HG03342 (cell line): ENCODE measurements around the gene LIN37.
"Not testable (repeated sequence)": the region's sequence is repeated elsewhere in the genome, so short reads cannot be mapped to it uniquely, and the experiment has no call there.

ENCODE experiments used
- ATAC-seq: cut with Tn5 transposase; IDR thresholded peaks from one replicate; pipeline ENCODE4 v1.9.1; 2021; ENCODE audit warnings: mild to moderate bottlenecking, moderate library complexity; ENCODE audit not compliant: unreplicated experiment

LIN37 gene

DNA sequence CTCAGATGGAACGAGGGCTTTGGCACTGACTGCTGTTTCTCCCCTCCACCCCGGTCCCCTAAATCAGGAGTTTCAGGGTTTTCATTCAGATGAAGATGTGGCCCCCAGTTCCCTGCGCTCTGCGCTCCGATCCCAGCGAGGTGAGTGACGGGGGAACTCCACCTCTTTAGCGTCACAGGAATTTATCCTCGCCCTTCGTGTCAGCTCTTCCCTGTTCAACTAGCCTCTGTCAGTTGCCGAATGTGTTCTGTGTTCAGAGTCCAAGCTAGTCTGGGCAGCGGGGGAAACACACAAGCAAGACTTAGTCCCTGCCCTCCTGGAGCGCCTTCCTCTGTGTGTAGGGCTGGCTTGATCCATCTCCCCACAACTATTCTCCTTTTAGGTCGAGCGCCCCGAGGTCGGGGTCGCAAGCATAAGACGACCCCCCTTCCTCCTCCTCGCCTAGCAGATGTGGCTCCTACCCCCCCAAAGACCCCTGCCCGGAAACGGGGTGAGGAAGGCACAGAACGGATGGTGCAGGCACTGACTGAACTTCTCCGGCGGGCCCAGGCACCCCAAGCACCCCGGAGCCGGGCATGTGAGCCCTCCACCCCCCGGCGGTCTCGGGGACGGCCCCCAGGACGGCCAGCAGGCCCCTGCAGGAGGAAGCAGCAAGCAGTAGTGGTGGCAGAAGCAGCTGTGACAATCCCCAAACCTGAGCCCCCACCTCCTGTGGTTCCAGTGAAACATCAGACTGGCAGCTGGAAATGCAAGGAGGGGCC lies 28.8 kb upstream of the LIN37 start:
- no peak for ATAC-seq

DNA sequence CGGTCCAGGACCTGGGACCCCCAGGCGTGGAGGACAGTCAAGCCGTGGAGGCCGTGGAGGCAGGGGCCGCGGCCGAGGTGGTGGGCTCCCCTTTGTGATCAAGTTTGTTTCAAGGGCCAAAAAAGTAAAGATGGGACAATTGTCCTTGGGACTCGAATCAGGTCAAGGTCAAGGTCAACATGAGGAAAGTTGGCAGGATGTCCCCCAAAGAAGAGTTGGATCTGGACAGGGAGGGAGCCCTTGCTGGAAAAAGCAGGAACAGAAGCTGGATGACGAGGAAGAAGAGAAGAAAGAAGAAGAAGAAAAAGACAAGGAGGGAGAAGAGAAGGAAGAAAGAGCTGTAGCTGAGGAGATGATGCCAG lies 28.2 kb upstream of the LIN37 start:
- no peak for ATAC-seq

DNA sequence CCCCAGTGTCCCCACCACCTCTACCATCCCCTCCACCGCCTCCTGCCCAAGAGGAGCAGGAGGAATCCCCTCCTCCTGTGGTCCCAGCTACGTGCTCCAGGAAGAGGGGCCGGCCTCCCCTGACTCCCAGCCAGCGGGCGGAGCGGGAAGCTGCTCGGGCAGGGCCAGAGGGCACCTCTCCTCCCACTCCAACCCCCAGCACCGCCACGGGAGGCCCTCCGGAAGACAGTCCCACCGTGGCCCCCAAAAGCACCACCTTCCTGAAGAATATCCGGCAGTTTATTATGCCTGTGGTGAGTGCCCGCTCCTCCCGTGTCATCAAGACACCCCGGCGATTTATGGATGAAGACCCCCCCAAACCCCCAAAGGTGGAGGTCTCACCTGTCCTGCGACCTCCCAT lies 27.7 kb upstream of the LIN37 start:
- ATAC-seq = no peak

DNA sequence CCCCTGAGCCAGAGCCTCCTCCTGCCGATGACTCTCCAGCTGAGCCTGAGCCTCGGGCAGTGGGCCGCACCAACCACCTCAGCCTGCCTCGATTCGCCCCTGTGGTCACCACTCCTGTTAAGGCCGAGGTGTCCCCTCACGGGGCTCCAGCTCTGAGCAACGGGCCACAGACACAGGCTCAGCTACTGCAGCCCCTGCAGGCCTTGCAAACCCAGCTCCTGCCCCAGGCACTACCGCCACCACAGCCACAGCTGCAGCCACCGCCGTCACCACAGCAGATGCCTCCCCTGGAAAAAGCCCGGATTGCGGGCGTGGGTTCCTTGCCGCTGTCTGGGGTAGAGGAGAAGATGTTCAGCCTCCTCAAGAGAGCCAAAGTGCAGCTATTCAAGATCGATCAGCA lies 27.0 kb upstream of the LIN37 start:
- no peak for ATAC-seq

DNA sequence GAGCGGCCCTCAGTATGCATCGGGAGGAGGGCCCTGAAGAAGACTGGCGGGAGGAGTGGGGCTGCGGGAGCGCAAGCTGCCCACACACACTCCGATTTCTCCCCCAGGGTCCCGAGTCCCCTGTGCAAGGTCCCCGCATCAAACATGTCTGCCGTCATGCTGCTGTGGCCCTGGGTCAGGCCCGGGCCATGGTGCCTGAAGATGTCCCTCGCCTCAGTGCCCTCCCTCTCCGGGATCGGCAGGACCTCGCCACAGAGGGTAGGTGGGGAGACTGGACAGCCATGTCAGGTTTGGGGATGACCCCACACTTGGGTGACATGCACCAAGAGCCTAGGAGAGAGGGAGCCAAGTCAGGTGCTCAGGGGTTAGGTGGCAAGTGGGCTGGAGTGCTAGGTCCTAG lies 25.9 kb upstream of the LIN37 start:
- no peak for ATAC-seq

DNA sequence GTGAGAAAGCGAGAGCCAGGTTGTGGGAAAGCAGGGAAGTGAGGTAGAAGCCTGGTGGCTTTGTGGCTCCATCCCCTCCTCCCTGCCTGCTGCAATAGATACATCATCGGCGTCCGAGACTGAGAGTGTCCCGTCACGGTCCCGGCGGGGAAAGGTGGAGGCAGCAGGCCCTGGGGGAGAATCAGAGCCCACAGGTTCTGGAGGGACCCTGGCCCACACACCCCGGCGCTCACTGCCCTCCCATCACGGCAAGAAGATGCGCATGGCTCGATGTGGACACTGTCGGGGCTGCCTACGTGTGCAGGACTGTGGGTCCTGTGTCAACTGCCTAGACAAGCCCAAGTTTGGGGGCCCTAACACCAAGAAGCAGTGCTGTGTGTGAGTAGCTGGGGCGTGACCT lies 25.5 kb upstream of the LIN37 start:
- no peak for ATAC-seq

DNA sequence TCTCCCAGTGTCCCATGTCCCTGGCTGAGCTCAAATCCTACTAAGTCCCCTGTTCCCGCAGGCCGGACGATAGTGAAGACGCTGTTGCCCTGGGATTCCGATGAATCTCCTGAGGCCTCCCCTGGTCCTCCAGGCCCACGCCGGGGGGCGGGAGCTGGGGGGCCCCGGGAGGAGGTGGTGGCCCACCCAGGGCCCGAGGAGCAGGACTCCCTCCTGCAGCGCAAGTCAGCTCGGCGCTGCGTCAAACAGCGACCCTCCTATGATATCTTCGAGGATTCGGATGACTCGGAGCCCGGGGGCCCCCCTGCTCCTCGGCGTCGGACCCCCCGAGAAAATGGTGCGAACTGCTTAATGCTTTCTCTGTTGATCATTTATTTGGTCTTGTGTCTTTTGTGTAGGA lies 24.7 kb upstream of the LIN37 start:
- ATAC-seq = no peak

DNA sequence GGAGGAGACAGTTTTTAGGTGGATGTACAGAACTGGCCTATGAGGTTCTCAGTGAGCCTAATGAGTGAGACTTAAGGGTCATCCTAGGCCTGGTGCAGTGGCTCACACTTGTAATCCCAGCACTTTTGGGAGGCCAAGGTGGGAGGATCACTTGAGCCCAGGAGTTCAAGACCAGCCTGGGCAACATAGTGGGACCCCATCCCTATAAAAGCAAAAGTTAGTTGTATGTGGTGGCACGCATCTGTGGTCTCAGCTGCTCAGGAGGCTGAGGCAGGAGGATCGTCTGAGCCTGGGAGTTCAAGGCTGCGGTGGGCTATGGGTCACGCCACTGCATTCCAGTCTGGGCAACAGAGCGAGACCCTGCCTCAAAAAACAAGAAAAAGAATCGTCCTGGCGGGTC lies 24.2 kb upstream of the LIN37 start:
- not testable (repeated sequence) for ATAC-seq

DNA sequence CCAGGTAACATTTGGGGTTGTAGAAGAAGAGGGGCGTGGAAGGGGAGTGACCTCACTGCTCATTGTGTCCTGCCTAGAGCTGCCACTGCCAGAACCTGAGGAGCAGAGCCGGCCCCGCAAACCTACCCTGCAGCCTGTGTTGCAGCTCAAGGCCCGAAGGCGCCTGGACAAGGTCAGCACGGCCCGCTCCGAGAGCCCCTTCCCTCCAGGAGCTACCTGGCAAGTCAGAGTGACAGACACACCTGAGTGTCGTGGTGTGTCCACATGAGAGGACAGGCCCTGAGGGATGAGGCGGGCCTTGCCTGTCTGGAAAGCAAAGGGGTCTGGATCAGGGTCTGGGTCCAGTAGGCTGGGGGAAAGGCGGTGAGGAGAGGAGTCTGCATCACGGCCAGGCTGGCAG lies 23.8 kb upstream of the LIN37 start:
- ATAC-seq = no peak

DNA sequence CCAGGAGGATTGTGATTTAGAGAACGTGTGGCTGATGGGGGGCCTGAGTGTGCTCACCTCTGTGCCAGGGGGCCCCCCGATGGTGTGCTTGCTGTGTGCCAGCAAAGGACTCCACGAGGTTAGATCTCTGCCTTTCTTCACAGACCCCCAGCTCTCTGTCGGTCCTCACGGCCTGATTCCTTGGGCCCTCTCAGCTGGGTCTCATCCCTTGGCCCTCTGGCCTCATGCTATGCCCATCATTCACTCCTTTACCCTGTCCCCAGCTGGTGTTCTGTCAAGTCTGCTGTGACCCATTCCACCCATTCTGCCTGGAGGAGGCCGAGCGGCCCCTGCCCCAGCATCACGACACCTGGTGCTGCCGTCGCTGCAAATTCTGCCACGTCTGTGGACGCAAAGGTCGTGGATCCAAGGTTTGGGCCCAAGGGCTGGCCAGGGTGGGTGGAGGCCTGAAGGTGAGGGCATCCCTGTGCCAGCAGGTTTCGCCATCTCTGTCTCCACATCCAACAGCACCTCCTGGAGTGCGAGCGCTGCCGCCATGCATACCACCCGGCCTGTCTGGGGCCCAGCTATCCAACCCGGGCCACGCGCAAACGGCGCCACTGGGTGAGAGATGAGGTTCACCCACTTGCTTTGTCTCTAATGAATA lies 23.0 kb upstream of the LIN37 start:
- ATAC-seq = no peak

DNA sequence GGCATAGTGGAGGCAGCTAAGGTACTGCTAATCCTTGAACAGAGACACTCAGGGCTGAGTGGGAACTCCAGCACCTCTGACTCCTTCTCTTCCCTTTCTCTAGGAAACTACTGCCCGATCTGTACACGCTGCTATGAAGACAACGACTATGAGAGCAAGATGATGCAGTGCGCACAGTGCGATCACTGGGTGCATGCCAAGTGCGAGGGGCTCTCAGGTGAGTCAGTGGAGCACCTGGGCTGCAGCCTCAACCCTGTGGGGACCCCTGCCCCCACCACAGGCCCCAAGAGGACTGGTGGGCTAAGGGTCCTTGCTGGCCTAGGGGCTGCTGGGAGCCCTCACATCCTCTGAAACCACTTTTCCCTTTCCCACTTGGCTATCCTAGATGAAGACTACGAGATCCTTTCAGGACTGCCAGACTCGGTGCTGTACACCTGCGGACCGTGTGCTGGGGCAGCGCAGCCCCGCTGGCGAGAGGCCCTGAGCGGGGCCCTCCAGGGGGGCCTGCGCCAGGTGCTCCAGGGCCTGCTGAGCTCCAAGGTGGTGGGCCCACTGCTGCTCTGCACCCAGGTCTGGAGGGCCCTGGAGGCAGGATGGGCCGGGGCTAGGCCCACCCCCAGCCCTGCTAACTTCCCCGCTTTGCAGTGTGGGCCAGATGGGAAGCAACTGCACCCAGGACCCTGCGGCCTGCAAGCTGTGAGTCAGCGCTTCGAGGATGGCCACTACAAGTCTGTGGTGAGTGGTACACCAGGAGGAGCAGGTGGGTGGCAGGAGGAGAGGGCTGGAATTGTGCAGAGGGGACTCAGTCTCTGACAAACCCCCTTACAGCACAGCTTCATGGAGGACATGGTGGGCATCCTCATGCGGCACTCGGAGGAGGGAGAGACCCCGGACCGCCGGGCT lies 21.1 kb upstream of the LIN37 start:
- no peak for ATAC-seq

DNA sequence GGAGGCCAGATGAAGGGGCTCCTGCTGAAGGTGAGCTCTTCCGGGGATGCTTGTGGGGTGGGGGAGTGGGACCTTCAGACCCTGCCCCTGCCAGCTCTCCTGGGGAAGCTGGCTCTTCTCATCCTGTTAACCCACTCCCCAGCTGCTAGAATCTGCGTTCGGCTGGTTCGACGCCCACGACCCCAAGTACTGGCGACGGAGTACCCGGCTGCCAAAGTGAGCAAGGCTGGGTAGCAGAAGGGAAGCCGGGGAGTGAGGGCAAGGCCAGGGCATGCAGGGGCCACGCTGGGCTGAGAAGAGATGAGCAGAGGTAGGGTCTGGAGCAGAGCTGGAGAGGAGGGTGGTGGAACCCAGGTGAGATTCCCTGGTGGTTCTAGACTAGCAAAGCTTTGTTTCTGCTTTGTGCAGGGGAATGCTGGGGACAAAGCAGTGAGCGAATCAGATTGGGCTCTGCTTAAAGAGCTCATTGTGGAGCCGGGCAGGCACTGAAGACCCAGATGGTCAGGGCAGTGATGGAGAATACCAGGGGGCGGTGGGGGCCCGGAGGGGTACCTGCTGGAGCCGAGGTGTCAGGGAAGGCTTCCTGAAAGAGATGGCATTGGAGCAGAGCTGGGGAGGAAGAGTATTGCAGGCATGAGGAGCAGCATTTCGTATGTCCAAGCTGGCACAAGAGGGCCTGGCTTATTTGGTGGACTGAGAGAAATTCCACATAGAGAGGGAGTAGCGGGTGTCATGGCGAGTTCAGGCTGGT lies 20.2 kb upstream of the LIN37 start:
- no peak for ATAC-seq

DNA sequence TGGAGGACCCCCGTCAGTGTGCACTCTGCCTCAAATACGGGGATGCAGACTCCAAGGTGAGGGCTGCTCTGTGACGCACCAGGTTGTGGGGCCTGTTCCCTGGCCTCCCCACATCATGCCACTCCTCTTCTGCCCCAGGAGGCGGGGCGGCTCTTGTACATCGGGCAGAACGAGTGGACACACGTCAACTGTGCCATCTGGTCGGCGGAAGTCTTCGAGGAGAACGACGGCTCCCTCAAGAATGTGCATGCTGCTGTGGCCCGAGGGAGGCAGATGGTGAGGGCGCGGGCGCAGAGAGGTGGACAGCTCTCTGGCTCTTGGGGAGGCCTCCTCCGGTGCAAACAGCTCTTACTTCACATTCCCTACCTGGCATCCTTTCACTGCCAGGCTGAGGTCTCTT lies 19.4 kb upstream of the LIN37 start:
- ATAC-seq = no peak

DNA sequence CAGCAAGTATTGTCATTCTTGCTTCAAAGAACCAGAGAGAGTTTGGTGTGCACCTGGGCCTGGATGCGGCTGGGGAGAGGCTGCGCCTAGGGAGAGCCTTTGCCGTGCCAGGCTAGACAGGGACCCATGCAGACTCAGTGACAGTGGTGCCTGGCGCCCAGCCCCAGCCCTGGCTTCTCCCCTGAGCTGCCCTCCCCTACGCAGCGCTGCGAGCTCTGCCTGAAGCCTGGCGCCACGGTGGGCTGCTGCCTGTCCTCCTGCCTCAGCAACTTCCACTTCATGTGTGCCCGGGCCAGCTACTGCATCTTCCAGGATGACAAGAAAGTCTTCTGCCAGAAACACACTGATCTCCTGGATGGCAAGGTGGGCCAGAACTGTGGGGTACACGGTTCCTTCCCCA lies 18.6 kb upstream of the LIN37 start:
- ATAC-seq = no peak

DNA sequence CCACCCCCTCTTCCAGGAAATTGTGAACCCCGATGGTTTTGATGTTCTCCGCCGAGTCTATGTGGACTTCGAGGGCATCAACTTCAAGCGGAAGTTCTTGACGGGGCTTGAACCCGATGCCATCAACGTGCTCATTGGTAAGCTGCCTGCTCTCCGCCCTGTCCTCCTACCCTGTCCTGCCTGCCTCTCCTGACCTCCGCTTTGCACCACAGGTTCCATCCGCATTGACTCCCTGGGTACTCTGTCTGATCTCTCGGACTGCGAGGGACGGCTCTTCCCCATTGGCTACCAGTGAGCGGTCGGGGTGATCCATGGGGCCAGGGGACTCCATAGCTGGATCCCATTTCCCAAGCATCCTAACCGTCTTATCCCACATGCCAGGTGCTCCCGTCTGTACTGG lies 18.1 kb upstream of the LIN37 start:
- ATAC-seq = no peak

DNA sequence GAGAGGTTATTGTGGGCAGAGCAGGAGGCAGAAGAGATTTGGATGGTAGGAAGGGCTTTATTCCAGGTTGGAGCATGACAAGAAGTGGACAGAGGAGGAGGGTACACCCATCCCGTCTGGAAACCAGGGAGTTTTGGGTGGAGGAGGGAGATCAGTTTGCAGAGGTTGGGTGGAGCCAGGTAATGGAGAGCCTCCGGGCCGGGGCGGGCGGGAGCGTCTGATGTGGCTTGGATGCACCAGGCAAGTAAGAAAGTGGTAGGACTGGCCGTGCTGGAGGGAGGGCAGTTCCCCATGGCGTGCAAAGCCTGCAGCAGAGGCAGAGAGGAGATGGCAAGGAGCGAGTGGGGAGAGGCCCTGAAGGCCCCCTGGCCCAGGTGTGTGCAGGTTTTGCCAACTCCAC lies 17.0 kb upstream of the LIN37 start:
- ATAC-seq = no peak

DNA sequence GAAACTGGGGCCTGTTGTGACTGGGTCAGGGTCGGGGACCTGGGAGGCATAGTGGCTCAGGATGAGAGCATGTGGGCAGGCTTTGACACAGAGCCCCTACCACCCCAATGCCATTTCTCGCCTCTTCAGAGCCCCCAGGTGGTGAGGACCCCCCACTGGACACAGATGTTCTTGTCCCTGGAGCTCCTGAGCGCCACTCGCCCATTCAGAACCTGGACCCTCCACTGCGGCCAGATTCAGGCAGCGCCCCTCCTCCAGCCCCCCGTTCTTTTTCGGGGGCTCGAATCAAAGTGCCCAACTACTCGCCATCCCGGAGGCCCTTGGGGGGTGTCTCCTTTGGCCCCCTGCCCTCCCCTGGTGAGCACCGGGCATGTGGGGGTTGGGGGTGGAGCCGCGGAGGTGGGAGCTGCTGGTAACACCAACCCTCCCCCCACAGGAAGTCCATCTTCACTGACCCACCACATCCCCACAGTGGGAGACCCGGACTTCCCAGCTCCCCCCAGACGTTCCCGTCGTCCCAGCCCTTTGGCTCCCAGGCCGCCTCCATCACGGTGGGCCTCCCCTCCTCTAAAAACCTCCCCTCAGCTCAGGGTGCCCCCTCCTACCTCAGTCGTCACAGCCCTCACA lies 16.5 kb upstream of the LIN37 start:
- no peak for ATAC-seq

DNA sequence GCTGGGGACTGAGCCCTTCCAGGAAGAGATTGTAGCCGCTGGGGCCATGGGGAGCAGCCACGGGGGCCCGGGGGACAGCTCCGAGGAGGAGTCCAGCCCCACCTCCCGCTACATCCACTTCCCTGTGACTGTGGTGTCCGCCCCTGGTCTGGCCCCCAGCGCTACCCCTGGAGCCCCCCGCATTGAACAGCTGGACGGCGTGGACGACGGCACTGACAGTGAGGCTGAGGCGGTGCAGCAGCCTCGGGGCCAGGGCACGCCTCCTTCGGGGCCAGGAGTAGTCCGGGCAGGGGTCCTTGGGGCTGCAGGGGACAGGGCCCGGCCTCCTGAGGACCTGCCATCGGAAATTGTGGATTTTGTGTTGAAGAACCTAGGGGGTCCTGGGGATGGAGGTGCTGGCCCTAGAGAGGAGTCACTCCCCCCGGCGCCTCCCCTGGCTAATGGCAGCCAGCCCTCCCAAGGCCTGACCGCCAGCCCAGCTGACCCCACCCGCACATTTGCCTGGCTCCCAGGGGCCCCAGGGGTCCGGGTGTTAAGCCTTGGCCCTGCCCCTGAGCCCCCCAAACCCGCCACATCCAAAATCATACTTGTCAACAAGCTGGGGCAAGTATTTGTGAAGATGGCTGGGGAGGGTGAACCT lies 15.7 kb upstream of the LIN37 start:
- ATAC-seq = no peak

DNA sequence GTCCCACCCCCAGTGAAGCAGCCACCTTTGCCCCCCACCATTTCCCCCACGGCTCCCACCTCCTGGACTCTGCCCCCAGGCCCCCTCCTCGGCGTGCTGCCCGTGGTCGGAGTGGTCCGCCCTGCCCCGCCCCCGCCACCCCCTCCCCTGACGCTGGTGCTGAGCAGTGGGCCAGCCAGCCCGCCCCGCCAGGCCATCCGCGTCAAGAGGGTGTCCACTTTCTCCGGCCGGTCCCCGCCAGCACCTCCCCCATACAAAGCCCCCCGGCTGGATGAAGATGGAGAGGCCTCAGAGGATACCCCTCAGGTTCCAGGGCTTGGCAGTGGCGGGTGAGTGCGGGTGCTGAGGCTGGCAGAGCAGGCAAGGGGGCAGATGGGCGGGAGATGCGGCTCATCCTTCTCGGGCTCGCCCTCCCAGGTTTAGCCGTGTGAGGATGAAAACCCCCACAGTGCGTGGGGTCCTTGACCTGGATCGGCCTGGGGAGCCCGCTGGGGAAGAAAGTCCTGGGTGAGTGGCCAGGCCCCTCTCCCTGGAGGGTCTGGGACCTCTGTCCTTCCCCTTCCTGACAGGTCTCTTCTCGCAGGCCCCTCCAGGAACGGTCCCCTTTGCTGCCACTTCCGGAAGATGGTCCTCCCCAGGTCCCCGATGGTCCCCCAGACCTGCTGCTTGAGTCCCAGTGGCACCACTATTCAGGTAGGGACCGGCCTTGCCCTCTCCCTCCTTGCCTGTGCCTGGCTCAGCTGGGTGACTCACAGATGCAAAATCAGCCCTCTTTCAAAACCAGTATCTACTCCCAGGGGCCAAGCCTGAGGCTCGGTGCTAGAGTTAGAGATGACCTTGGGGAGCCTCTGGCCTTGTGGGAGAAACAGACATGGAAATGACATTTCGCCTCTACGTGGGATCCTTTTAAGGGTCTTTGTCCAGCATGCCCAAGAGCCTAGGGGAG lies 14.9 kb upstream of the LIN37 start:
- no peak for ATAC-seq
